Progenitor cell of endocrine pancreas (in vitro differentiated cells): Measurements from ENCODE around the gene CD82. TPM values are rescaled to one million over a fixed set of nuclear protein-coding genes. Genes with fewer than 3 reads are reported as not detected.
"Not testable (repeated sequence)": the region's sequence is repeated elsewhere in the genome, so short reads cannot be mapped to it uniquely, and the experiment has no call there.

Experiments used
- DNase-seq: peaks from one replicate; pipeline ENCODE4 v3.0.0; 2021; ENCODE audit warnings: low spot score; ENCODE audit not compliant: unreplicated experiment
- H3K27ac Mint-ChIP-seq: 2 replicates; pipeline ENCODE4 v1.8.0; 2021; ENCODE audit warnings: mild to moderate bottlenecking, moderate library complexity, mixed read lengths
- H3K27me3 Mint-ChIP-seq: 2 replicates; pipeline ENCODE4 v1.8.0; 2021; ENCODE audit warnings: mixed read lengths
- H3K36me3 Mint-ChIP-seq: 2 replicates; pipeline ENCODE4 v1.8.0; 2022; ENCODE audit warnings: mixed read lengths; ENCODE audit not compliant: insufficient read depth
- H3K4me1 Mint-ChIP-seq: 2 replicates; pipeline ENCODE4 v1.8.0; 2021; ENCODE audit warnings: low read depth, mixed read lengths
- H3K4me3 Mint-ChIP-seq: 2 replicates; pipeline ENCODE4 v1.8.0; 2021; ENCODE audit warnings: low read depth, mild to moderate bottlenecking, moderate library complexity, mixed read lengths
- H3K9me3 Mint-ChIP-seq: 2 replicates; pipeline ENCODE4 v1.8.0; 2021; ENCODE audit warnings: low read depth, mixed read lengths
- CTCF ChIP-seq: fragments of 200-600 bp; sonication (generic); IDR thresholded peaks from one replicate; pipeline ENCODE4 v1.5.0; 2021; ENCODE audit warnings: antibody characterized with exemption, mild to moderate bottlenecking; ENCODE audit not compliant: unreplicated experiment
- total RNA-seq: library from RNA; stranded (reverse); gene quantifications from 2 replicates; pipeline ENCODE4 v1.2.1, GENCODE V29; 2021

Gene CD82
- total RNA-seq, 1 donor from 2014 or later, result 9.3 TPM

GRCh38 chr11:44658506-44658850, 93.0 kb downstream of the CD82 start:
- H3K4me1 Mint-ChIP-seq, result peaks cover 3% of the 10 kb centered on the region
- peaks cover 7% of the 10 kb centered on the region for H3K9me3 Mint-ChIP-seq
- H3K27ac Mint-ChIP-seq, result no peak overlapping the region
- H3K36me3 Mint-ChIP-seq, result no peaks in the 10 kb centered on the region
- no peak for DNase-seq
- H3K4me3 Mint-ChIP-seq, result no peak overlapping the region
- TF ChIP-seq CTCF, result peak; percentile 32
- H3K27me3 Mint-ChIP-seq, result peaks cover 9% of the 10 kb centered on the region

DNA sequence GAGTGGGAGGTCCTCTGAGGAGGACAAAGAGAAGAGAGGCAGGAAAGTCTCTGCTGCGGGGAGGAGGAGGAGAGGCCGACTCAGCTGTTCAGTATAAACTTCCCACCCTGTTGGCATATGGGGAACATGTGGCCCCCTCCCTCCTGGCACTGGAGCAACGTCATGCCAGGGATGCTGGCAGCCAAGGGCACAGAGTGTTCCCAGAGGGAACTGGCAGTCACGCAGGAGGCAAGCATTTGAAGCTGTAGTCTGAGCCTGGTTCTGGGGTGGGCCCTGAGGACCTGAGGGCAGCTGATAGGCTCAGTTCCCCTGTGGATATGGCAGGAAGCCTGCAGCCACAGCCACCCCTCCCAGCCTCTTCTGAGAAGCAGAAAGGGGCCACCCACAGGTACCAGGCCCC, 94.2 kb downstream of the CD82 start:
- Mint-ChIP-seq H3K27me3 (peaks cover 9% of the 10 kb centered on the region), H3K27ac (no peak overlapping the region), H3K4me1 (peaks cover 3% of the 10 kb centered on the region), H3K9me3 (peaks cover 7% of the 10 kb centered on the region), H3K36me3 (no peaks in the 10 kb centered on the region), H3K4me3 (no peak overlapping the region)
- TF ChIP-seq CTCF, result no peak
- DNase-seq, result no peak

GRCh38 chr11:44660535-44660934, 95.1 kb downstream of the CD82 start:
- not testable (repeated sequence) for DNase-seq, H3K36me3 Mint-ChIP-seq, H3K27ac Mint-ChIP-seq, H3K9me3 Mint-ChIP-seq, H3K4me3 Mint-ChIP-seq, H3K27me3 Mint-ChIP-seq, H3K4me1 Mint-ChIP-seq

- Mint-ChIP-seq H3K36me3 (no peaks in the 10 kb centered on the region), H3K4me3 (no peak overlapping the region), H3K27me3 (peaks cover 13% of the 10 kb centered on the region), H3K4me1 (no peaks in the 10 kb centered on the region), H3K9me3 (peaks cover 7% of the 10 kb centered on the region), H3K27ac (no peak overlapping the region)
- no peak for TF ChIP-seq CTCF
- DNase-seq, result no peak
These were observed 95.9 kb downstream of the CD82 start for GRCh38 chr11:44661311-44661717.

Other genes with a start within 250 kb of the CD82 start
- 21.3 and 25.7 TPM in 2 replicates for gene TSPAN18, start 161.3 kb downstream of the CD82 start, total RNA-seq